ENCODE measurements around the gene PREP. TPM values are rescaled to one million over a fixed set of nuclear protein-coding genes. Genes with fewer than 3 reads are reported as not detected.
"Not testable (repeated sequence)": the region's sequence is repeated elsewhere in the genome, so short reads cannot be mapped to it uniquely, and the experiment has no call there.

The PREP gene
- polyA plus RNA-seq, 2 of the 4 experiments (the other 2 are of a cell fraction), result 18.9 to 29.7 TPM

DNA sequence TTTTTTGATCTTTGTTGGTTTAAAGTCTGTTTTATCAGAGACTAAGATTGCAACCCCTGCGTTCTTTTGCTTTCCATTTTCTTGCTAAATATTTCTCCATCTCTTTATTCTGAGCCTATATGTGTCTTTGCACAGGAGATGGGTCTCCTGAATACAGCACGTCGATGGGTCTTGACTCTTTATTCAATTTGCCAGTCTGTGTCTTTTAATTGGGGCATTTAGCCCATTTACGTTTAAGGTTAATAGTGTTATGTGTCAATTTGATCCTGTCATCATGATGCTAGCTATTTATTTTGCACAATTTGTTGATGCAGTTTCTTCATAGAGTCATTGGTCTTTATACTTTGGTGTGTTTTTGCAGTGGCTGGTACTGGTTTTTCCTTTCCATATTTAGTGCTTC is 171.1 kb downstream of the PREP start:
- H3K4me1 ChIP-seq; H3K9me3 ChIP-seq; H3K27ac ChIP-seq; DNase-seq (ENCODE audit: low read depth in 1 of 2, low spot score in 1 of 2); H3K4me3 ChIP-seq; ATAC-seq; H3K4me2 ChIP-seq; POLR2A ChIA-PET; CTCF ChIA-PET; FAIRE-seq: not testable (repeated sequence)
- 71% methylated on average over 4 of the region's 4 CpGs for WGBS (ENCODE audit: missing lambda C conversion rate)

Other genes starting within 250 kb of the PREP start
- 54.9 and 55.9 TPM in 2 replicates for gene POPDC3, start 223.1 kb downstream of the PREP start, polyA plus RNA-seq (2011; rRNA removed)
- gene POPDC3, start 223.1 kb downstream of the PREP start, polyA plus RNA-seq (2017; fragmentation: RNase III; extraction: RNeasy Plus Mini Kit Qiagen cat#74134 plus additional on column Dnase treatment), result 19.7 to 21.9 TPM (median 19.9 TPM) in 3 replicates

All from A549 (cell line).